ENCODE results near the gene KIRREL2.

DNA sequence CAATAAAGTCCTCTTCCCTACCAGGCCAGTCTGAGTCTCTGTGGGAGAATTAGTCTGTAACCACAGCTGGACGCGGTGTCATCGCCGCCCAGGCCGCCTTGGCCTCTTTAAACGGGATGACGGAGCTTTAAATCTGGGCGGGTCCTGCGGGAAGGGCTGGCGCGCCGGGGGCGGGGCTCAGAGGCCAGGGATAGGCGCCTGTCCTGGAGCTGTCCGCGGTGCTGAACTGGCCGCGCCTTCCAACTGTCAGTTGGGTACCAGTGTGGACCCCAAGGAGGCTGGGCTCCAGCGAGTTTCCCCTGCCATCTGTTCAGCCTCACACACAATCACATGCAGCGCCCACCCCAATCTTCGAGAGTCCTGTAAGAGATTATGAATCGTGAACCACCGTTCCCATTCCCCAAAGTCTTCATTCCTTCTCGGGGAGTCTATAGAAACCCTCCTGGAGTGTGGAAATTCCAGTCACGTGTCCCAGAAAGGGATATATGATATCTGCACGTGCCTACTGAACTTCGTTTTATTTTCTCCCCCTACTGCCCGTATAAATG is 23.1 kb downstream of the KIRREL2 start:
- TF ChIP-seq CTCF (IDR thresholded peaks at IDR 0.05) (no peak), POLR2A (IDR thresholded peaks at IDR 0.05) (no peak), POLR2AphosphoS5 (IDR thresholded peaks at IDR 0.05) (peak; percentile 55)

Measured in prostate gland (tissue), 2 donors.